Astrocyte (in vitro differentiated cells and primary cell): Measurements from ENCODE around the gene DGKB.

Experiments used
- CTCF ChIP-seq: IDR thresholded peaks from 2 replicates; pipeline ENCODE4 v1.5.1; 2011; ENCODE audit warnings: low read depth, mild to moderate bottlenecking, inconsistent platforms, low read length, moderate library complexity; ENCODE audit not compliant: insufficient read depth
- EZH2 ChIP-seq: IDR thresholded peaks from 2 replicates; pipeline ENCODE4 v1.6.1; 2012; ENCODE audit warnings: mild to moderate bottlenecking, low read length, inconsistent platforms; ENCODE audit not compliant: insufficient read depth

DNA sequence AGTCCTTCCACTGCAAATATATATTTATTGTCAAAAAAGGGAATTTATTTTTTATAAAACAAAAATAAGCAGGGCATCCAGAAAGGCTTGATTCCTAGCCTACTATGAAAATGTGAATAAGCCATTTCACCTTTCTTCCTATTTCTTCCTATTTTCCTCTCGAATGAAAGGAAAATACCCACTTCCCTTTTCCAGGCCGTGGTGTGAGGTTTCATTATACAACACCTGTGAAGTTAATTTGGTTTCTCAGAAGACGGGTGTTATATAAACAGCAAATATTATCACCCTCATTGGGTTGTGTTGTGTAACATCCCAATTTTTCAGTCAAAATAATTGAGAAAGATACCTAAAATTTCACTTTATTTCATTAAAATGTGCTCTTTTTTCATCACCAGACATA lies 214.3 kb downstream of the DGKB start:
- TF ChIP-seq CTCF = no peak
- TF ChIP-seq EZH2 = no peak
